Fibroblast of pulmonary artery (primary cell): Measurements from ENCODE around the gene CERK.

Experiments used
- DNase-seq: peaks from one replicate; pipeline ENCODE4 v3.0.0-alpha.2; 2010; ENCODE audit warnings: low read depth
- H3K4me3 ChIP-seq: replicated peaks from 2 replicates; pipeline ENCODE4 v1.5.1; 2011; ENCODE audit warnings: low read depth, mild to moderate bottlenecking, control low read depth, low read length, moderate library complexity
- TF ChIP-seq, protein P1 (sequence below): IDR thresholded peaks from 2 replicates; pipeline ENCODE4 v1.5.1; 2011; ENCODE audit warnings: mild to moderate bottlenecking, control low read depth, low read length, inconsistent platforms; ENCODE audit errors: missing control alignments

CERK gene

DNA sequence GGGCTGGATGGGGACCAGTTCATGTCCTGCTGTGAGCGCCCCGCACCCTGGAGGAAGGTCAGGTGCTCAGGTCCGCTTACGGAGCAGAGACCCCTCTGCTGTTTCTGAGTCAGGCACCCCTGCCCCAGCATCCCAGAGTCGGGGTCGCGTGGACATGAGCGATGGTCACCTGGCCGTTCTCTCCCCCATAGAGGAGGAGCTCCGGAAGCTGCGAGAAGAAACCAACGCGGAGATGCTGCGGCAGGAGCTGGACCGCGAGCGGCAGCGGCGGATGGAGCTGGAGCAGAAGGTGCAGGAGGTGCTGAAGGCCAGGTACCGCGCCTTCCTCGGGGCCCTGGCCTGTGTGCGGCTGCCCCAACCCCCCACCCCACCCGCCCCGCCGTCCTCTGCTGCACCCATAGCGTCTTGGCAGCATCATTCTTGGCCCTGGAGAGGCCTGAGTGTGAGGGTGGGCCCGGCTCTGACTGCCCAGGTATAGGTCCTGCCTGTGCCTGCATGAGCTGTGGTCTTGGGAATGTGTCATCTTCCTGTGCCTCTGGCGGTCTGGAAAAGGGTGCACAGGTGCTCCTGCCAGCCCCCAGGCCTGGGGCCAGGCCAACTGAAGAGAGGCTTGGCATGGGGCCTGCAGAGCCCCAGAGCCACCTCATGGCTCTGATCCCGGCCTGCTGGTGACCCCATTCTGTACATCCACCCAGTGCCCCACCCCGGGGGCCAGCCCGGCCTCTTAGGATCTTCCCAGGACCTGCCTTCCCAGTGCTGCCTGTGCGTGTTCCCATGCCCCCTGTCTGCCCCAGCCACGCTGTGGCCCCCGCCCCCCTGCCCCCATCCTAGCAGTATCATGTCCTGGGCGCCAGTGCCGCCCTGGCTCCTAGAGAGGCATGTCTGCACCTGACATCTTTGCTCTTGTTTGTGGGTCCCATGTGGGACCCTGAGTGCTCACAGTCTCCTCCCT, 79.8 kb downstream of the CERK start:
- TF ChIP-seq, protein P1, sequence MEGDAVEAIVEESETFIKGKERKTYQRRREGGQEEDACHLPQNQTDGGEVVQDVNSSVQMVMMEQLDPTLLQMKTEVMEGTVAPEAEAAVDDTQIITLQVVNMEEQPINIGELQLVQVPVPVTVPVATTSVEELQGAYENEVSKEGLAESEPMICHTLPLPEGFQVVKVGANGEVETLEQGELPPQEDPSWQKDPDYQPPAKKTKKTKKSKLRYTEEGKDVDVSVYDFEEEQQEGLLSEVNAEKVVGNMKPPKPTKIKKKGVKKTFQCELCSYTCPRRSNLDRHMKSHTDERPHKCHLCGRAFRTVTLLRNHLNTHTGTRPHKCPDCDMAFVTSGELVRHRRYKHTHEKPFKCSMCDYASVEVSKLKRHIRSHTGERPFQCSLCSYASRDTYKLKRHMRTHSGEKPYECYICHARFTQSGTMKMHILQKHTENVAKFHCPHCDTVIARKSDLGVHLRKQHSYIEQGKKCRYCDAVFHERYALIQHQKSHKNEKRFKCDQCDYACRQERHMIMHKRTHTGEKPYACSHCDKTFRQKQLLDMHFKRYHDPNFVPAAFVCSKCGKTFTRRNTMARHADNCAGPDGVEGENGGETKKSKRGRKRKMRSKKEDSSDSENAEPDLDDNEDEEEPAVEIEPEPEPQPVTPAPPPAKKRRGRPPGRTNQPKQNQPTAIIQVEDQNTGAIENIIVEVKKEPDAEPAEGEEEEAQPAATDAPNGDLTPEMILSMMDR, result no peak
- H3K4me3 ChIP-seq, result no peak overlapping the region
- DNase-seq, result no peak

DNA sequence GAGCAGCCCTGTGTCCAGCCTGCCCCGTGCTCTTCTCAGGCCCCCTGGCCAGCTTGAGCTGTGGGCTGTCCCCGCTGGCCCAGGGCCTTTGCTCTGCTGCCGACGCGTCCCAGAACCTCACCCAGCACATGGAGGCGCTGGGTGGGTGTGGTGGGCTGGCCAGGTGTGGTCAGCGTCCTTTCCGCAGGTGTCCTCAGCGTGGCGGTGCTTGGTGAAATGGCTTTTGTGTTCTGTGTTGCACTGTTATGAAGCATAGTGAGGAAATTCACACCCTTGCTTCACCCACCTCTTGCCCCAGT, 80.4 kb downstream of the CERK start:
- H3K4me3 ChIP-seq, result no peak overlapping the region

DNA sequence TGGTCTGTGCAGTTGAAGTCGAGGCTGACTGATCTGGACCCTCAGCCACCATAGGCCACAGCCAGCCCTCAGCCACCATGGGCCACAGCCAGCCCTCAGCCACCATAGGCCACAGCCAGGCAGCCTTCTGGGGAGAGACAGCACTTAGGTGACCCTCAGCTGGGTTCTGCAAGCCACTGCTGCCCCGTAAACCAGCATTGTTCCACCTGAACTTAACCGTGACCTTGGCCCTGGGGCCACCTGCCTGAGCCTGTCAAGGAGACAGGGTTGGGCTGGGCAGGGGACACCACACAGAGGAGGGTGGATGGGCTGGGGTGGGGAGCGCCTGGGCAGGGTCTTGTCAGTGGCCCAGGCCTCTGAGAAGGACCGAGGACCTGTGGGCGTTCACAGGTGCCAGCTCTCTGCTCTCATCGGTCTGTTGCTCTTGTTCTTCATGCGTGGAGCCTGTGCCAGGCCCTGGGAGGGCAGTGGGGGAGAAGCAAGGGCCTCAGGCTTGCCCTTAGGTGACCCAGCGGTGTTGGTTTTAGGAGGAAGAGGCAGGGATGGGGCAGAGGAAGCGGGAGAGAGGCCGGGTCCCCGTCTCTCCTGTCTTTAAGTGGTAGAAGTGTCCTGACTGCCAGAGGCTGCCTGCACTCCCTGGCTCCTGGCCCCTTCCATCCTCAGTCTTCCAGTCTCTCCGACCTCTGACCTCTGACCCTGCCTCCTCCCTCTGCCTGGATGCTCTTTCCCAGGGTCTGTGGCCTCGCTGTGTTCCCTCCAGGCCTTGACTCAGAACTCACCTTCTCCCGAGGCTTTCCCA, 81.0 kb downstream of the CERK start:
- no peak overlapping the region for H3K4me3 ChIP-seq
- TF ChIP-seq, protein P1, result no peak
- no peak for DNase-seq

More for the DNA sequence above, 80.4 kb downstream of the CERK start:
- DNase-seq, result no peak
- TF ChIP-seq, protein P1, result no peak

DNA sequence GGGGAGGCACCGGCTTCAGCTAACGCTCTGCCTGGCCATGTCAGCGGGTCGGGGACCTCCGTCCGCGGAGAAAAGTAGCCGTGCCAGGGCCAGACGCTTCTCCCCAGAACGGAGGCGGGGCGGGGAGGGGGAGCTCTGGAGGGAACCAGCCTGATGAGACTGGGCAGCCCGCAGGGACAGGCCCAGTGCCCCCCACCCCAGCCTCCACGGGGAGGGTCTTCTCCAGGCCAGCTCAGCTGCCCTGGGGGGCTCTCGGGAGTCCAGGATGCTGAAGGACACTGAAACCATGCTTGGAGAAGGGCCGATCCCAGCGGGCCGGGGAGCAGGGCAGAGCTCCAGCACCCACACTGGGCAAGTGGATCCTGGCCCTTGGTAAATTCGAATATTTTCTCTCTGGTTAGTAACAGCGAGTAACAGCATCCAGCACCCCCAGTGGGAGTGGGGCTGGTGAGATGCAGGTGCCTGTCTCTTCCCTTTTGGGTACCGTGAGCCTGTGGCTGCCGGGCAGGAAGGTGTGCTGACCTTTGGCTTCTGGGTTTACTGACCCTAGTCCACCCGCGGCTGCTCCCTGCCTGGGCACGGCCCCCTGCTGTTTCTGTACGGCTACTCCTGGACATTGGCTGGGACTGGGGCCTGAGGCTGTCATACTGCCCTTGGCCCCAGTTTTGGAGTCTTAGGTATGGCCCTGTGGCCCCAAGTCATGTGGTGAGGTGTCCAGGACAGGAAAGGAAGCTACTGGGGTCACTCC, 82.0 kb downstream of the CERK start:
- TF ChIP-seq, protein P1, result no peak
- no peak for DNase-seq
- no peak overlapping the region for H3K4me3 ChIP-seq

DNA sequence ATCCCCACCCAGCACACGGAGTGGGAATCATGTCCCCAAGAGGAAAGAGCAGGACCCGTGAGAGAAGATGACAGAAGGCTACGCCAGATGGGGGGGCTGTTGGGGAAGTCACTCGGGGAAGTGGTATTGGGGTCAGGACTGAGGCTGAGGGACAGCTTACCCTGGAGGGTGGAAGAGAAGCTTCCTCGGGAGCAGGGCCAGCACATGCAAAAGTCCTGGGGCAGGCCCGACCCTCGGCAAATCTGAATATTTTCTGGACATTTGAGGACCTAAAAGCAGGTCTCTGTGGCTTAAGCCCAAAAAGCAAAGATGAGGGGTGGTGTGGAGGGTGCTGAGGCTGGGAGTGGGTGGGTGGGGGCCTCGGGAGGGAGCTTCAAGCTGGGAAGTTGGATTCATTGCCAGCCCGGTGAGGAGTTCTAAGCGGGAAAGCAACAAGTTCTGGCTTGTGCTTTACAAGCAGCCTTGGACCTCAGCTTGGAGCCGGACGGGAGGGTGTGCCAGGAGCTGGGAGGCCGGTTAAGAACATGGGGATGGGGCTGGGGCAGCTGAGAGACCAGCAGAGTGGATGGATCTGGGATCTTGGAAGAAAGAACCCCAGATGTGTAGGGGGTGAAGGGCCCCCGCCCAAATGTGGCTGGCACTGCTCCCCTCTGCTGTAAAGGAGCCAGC, 83.0 kb downstream of the CERK start:
- no peak for DNase-seq
- TF ChIP-seq, protein P1, result no peak
- H3K4me3 ChIP-seq, result no peak overlapping the region

DNA sequence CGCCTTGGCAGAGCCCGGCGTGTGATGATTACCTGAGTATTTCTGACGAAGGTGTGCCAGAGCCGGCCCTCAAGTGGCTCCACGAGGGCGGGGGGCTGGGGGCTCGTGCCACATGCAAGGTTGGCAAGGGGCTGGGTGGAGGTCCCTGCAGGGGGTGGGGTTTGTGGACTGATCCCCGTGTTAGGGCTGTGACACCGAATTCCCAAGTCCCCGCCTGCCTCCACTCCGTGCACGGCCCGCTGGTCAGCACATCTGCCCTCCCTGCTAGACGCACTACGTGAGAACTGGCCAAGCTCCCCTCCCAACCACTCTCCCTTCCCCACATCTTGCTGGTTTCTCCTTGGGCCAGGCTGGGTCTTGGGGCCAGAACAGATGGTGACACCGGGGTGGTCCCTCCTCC, 83.6 kb downstream of the CERK start:
- DNase-seq, result no peak
- H3K4me3 ChIP-seq, result no peak overlapping the region
- TF ChIP-seq, protein P1, result no peak
